Measurements from ENCODE around the gene ASPG. TPM values are rescaled to one million over a fixed set of nuclear protein-coding genes. Genes with fewer than 3 reads are reported as not detected.

Gene ASPG
- total and polyA plus RNA-seq, 8 donors, result 0.16 to 0.68 (median 0.23) TPM; not detected in 2

DNA sequence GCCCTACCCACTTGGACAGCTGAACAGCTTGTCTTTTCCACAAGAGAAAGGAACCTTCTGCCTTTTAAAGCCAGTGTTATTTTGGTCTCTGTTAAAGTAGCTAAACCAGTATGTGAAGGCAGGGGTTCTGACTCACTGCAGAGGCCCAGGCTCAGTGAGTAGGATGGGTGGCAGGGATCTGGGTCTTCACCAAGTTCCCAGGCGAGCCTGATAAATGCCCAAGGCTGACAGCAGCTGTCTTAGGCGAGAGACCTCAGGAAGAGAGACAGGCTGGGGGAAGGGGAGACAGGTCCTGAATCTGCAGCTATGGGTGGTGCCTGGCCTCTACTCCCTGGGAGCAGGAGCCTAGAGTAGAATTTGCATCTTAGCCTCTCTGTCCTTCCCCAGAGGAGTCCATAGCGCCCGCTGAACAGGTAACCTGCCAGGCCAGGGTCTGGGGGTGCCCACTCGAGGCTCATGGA, 34.8 kb downstream of the ASPG start:
- TF ChIP-seq, protein P1, sequence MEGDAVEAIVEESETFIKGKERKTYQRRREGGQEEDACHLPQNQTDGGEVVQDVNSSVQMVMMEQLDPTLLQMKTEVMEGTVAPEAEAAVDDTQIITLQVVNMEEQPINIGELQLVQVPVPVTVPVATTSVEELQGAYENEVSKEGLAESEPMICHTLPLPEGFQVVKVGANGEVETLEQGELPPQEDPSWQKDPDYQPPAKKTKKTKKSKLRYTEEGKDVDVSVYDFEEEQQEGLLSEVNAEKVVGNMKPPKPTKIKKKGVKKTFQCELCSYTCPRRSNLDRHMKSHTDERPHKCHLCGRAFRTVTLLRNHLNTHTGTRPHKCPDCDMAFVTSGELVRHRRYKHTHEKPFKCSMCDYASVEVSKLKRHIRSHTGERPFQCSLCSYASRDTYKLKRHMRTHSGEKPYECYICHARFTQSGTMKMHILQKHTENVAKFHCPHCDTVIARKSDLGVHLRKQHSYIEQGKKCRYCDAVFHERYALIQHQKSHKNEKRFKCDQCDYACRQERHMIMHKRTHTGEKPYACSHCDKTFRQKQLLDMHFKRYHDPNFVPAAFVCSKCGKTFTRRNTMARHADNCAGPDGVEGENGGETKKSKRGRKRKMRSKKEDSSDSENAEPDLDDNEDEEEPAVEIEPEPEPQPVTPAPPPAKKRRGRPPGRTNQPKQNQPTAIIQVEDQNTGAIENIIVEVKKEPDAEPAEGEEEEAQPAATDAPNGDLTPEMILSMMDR (IDR thresholded peaks at IDR 0.05), result no peak
- intact Hi-C loops (cut with DNase I), result no loop called here
- no peak overlapping the region for H3K4me3 ChIP-seq
- DNase-seq (peak in 1 of 6 donors; percentile 29), ATAC-seq (no peak), FAIRE-seq (no peak)
- H3K4me1 ChIP-seq, result peaks cover 0 to 7% (median 0%) of the 10 kb centered on the region in 3 donors
- WGBS, 2 donors, result 77 to 88% methylated on average over 5 of the region's 5 CpGs
- peaks cover 0 to 3% (median 0%) of the 10 kb centered on the region in 4 donors for H3K27me3 ChIP-seq
- no peak overlapping the region for H3K27ac ChIP-seq
- no peaks in the 10 kb centered on the region for H3K9me3 ChIP-seq
- H3K36me3 ChIP-seq, result no peaks in the 10 kb centered on the region

DNA sequence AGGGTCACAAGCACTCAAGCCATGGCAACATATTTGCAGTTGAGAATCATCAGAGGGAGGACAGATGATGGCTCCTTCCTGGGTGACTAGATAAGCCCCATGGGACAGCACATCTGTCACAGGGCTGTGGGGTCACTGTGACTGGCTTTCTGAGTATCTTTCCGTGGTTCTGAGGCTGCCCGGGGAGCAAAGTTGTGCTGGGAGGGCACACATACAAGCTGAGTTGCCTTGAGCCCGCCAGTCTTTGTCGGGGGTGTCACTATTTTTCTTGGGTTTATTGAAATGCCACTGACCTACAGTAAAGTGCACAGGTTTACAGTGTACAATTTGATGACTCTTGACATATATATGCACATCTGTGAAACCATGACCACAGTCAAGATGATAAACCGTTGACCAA, 35.6 kb downstream of the ASPG start:
- H3K36me3 ChIP-seq, result no peaks in the 10 kb centered on the region
- no peak for DNase-seq
- WGBS, 2 donors, result 64 to 76% methylated on average over 5 of the region's 5 CpGs
- intact Hi-C loops (cut with DNase I), result no loop called here
- no peak for FAIRE-seq
- peaks cover 0 to 7% (median 0%) of the 10 kb centered on the region in 3 donors for H3K4me1 ChIP-seq
- peaks cover 0 to 3% (median 0%) of the 10 kb centered on the region in 4 donors for H3K27me3 ChIP-seq
- H3K4me3 ChIP-seq, result no peak overlapping the region
- H3K9me3 ChIP-seq, result no peaks in the 10 kb centered on the region
- H3K27ac ChIP-seq, result no peak overlapping the region
- TF ChIP-seq, protein P1 (IDR thresholded peaks at IDR 0.05), result no peak
- ATAC-seq, result no peak

DNA sequence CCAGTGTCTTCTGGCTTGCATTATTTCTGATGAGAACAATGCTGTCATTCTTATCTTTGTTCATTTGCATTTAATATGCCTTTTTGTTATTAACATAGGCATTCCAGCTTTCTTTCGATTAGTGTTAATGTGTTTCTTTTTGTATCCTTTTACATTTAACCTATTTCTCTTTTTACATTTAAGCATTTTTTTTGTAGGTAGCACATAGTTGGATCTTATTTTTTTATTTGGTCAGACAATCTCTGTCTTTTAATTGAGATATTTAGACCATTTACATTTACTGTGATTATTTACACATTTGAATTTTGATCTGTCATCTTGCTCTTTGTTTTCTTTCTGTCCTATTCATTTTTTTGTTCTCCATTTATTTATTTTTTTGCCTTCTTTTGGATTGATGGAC, 38.4 kb downstream of the ASPG start:
- Histone ChIP-seq H3K27ac (no peak overlapping the region), H3K36me3 (no peaks in the 10 kb centered on the region), H3K9me3 (no peaks in the 10 kb centered on the region), H3K4me3 (no peak overlapping the region), H3K27me3 (peaks cover 0 to 3% (median 0%) of the 10 kb centered on the region in 4 donors), H3K4me1 (no peaks in the 10 kb centered on the region)
- TF ChIP-seq, protein P1 (IDR thresholded peaks at IDR 0.05), result no peak
- FAIRE-seq, result peak; percentile 20
- WGBS, 2 donors, result 94 to 97% methylated on average over 1 of the region's 1 CpG
- intact Hi-C loops (cut with DNase I), result no loop called here
- DNase-seq, result no peak
- no peak for ATAC-seq

DNA sequence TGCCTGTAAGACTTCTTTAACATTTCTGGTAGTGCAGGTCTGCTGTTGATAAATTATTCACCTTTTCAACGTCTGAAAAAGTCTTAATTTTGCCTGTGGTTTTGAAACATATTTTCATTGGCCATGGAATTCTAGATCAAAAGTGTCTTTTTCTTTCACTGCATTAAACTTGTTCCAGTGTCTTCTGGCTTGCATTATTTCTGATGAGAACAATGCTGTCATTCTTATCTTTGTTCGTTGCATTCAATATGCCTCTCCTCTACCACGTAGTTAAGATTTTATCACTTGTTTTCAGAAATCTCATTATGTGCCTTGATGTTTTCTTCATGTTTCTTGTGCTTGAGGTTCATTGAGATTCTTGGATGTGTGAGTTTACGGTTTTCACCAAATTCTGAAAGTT, 39.5 kb downstream of the ASPG start:
- Histone ChIP-seq H3K27ac (no peak overlapping the region), H3K36me3 (no peaks in the 10 kb centered on the region), H3K27me3 (peaks cover 0 to 3% (median 0%) of the 10 kb centered on the region in 4 donors), H3K4me1 (no peaks in the 10 kb centered on the region), H3K4me3 (no peak overlapping the region), H3K9me3 (no peaks in the 10 kb centered on the region)
- no peak for ATAC-seq
- DNase-seq, result no peak
- TF ChIP-seq, protein P1 (IDR thresholded peaks at IDR 0.05), result no peak
- WGBS, 2 donors, result 52 to 63% methylated on average over 4 of the region's 4 CpGs
- intact Hi-C loops (cut with DNase I), result no loop called here
- no peak for FAIRE-seq

DNA sequence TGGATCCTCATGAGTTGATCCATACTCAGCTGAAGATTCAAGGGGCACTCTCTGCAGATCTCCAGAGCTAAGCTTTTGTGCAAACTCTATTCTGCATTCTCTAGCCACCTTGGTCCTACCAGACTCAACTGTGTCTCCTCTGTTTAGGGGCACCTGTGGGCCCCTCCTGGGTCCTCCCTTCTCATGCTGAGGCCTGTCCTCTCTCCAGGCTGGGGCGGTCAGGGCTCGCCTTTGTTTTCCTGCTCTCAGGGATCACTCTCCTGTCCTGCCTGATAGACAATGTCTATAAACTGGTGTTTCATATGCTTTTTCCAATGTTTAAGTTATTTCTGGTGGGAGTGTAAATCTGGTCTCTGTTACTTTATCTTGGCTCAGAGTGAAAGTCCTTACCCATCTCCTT, 41.3 kb downstream of the ASPG start:
- FAIRE-seq (no peak), ATAC-seq (no peak), DNase-seq (no peak)
- 94 to 95% methylated on average over 2 of the region's 2 CpGs for WGBS, 2 donors
- Histone ChIP-seq H3K27me3 (peaks cover 0 to 3% (median 0%) of the 10 kb centered on the region in 4 donors), H3K9me3 (no peaks in the 10 kb centered on the region), H3K4me3 (no peak overlapping the region), H3K36me3 (no peaks in the 10 kb centered on the region), H3K27ac (no peak overlapping the region), H3K4me1 (no peaks in the 10 kb centered on the region)
- TF ChIP-seq, protein P1 (IDR thresholded peaks at IDR 0.05), result no peak
- intact Hi-C loops (cut with DNase I), result no loop called here
